Thymus (tissue), 11 donors: ENCODE data around the gene NOBOX. TPM values are rescaled to one million over a fixed set of nuclear protein-coding genes. Genes with fewer than 3 reads are reported as not detected.

Source experiments
- DNase-seq, 9 donors: peaks; one replicate each; pipeline ENCODE4 v3.0.0-alpha.2; 2013; ENCODE audit warnings: low spot score in 9 of 9, low read depth in 6 of 9, missing footprints in 1 of 9
- H3K27ac ChIP-seq, 2 donors: one replicate each; pipeline ENCODE4 v1.5.1; 2013; ENCODE audit warnings: control low read depth in 1 of 2, low read depth in 1 of 2, low read length in 1 of 2, mild to moderate bottlenecking in 1 of 2, moderate library complexity in 1 of 2
- H3K27me3 ChIP-seq, 2 donors: one replicate each; pipeline ENCODE4 v1.5.1; 2013; ENCODE audit warnings: low read length in 1 of 2; ENCODE audit not compliant: control insufficient read depth in 2 of 2, insufficient read depth in 1 of 2
- H3K36me3 ChIP-seq, 2 donors: one replicate each; pipeline ENCODE4 v1.5.1; 2013; ENCODE audit warnings: low read length in 1 of 2, mild to moderate bottlenecking in 1 of 2, moderate library complexity in 1 of 2; ENCODE audit not compliant: control insufficient read depth in 2 of 2, insufficient read depth in 2 of 2
- H3K4me1 ChIP-seq, 2 donors: one replicate each; pipeline ENCODE4 v1.5.1; 2013; ENCODE audit warnings: low read length in 2 of 2; ENCODE audit not compliant: control insufficient read depth in 2 of 2, insufficient read depth in 2 of 2
- H3K4me3 ChIP-seq, 2 donors: one replicate each; pipeline ENCODE4 v1.5.1; 2013; ENCODE audit warnings: low read length in 2 of 2, control low read depth in 1 of 2, mild to moderate bottlenecking in 1 of 2
- H3K9me3 ChIP-seq, 2 donors: one replicate each; pipeline ENCODE4 v1.5.1; 2013; ENCODE audit warnings: low read length in 1 of 2, mild to moderate bottlenecking in 1 of 2; ENCODE audit not compliant: control insufficient read depth in 2 of 2, insufficient read depth in 1 of 2
- WGBS: extraction: QIAGEN DNeasy Blood & Tissue Kit; methylation state at CpG from one replicate; pipeline ENCODE4 v1.1.7; 2013; 5-methylcytosine and 5-hydroxymethylcytosine counted together
- polyA plus RNA-seq: library from polyadenylated mRNA; stranded (reverse); fragments of 200-250 nt; gene quantifications from one replicate; pipeline ENCODE4 v1.2.3, GENCODE V29; 2013
- total RNA-seq: library from RNA; stranded (reverse); fragments of 120-200 nt; gene quantifications from one replicate; pipeline ENCODE4 v1.2.4, GENCODE V29; 2013
- donor health status: healthy.

The NOBOX gene
- total and polyA plus RNA-seq, 2 donors = not detected

GRCh38 chr7:144399946-144400345, 3.5 kb downstream of the NOBOX start:
- 97% methylated on average over 11 of the region's 11 CpGs for WGBS
- Histone ChIP-seq H3K4me3 (no peak overlapping the region), H3K9me3 (no peaks in the 10 kb centered on the region), H3K27me3 (no peaks in the 10 kb centered on the region), H3K27ac (no peak overlapping the region), H3K4me1 (no peaks in the 10 kb centered on the region), H3K36me3 (no peaks in the 10 kb centered on the region)
- no peak for DNase-seq

DNA sequence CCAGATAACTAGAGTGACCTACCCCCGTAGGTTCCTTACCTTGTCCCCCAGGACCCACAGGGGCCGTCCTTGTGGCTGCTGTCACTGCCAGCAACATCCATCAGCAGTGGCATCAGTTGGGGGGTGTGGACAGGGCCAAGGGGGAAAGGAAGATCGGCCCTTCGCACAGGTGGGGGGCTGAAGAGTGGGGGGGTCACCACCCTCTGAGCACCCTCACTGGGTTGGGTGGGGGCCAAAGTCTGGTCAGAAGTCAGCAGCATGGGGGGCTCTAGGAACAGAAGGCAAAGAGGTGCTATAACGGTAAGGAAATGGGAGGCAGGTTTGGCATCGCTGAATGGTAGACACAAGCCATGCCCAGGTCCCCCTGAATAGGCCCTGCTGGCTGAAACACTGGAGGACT, 4.6 kb downstream of the NOBOX start:
- 97% methylated on average over 6 of the region's 6 CpGs for WGBS
- H3K27me3 ChIP-seq = no peaks in the 10 kb centered on the region
- no peak for DNase-seq
- H3K36me3 ChIP-seq = no peaks in the 10 kb centered on the region
- H3K27ac ChIP-seq = no peak overlapping the region
- H3K9me3 ChIP-seq = no peaks in the 10 kb centered on the region
- H3K4me1 ChIP-seq = no peaks in the 10 kb centered on the region
- no peak overlapping the region for H3K4me3 ChIP-seq

- H3K27ac ChIP-seq = no peak overlapping the region
- no peak for DNase-seq
- H3K9me3 ChIP-seq = no peaks in the 10 kb centered on the region
- H3K36me3 ChIP-seq = no peaks in the 10 kb centered on the region
- no peak overlapping the region for H3K4me3 ChIP-seq
- H3K4me1 ChIP-seq = no peaks in the 10 kb centered on the region
- 86% methylated on average over 9 of the region's 9 CpGs for WGBS
- no peaks in the 10 kb centered on the region for H3K27me3 ChIP-seq
These were observed 5.2 kb downstream of the NOBOX start for GRCh38 chr7:144398291-144398690.

DNA sequence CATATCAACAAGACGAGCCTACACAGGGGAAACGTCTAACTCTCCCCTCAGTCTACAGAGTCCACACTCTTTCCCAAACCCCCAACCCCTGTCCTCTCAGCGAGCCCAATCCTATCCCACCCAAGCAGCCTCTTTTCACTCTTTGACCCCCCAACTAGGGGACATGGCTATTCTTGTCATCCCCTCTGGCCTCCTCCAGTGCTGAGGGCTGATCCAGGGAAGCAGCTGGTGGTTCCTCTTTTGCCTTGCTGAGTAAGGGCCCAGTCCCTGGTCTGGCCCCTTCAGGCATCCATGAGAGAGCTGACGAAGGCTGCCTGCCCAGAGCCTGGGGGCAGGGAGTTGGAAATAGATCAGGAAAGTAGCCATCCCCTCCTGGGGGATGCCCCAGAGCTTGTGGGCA, 6.4 kb downstream of the NOBOX start:
- no peaks in the 10 kb centered on the region for H3K9me3 ChIP-seq
- no peak for DNase-seq
- 66% methylated on average over 4 of the region's 4 CpGs for WGBS
- no peaks in the 10 kb centered on the region for H3K4me1 ChIP-seq
- H3K4me3 ChIP-seq = no peak overlapping the region
- H3K36me3 ChIP-seq = no peaks in the 10 kb centered on the region
- no peaks in the 10 kb centered on the region for H3K27me3 ChIP-seq
- no peak overlapping the region for H3K27ac ChIP-seq

GRCh38 chr7:144391823-144392255, 11.7 kb downstream of the NOBOX start:
- Histone ChIP-seq H3K27me3 (no peaks in the 10 kb centered on the region), H3K36me3 (no peaks in the 10 kb centered on the region), H3K4me3 (no peak overlapping the region), H3K27ac (no peak overlapping the region), H3K9me3 (no peaks in the 10 kb centered on the region), H3K4me1 (no peaks in the 10 kb centered on the region)
- peak; percentile 3 to 69 (median 32) for DNase-seq
- WGBS = 14% methylated on average over 8 of the region's 8 CpGs

DNA sequence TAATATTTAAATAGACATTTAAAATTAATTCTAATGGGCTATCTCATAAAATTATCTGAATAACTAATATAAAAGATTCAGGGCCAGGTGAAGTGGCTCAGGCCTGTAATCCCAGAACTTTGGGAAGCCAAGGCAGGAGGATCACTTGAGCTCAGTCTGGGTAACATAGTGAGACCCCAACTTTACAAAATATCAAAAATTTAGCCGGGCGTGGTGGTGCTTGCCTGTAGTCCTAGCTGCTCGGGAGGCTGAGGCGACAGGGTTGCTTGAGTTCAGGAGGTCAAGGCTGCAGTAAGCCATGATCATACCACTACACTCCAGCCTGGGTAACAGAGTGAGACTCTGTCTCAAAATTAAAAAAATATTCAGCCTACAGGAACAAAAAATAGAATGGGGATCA, 12.5 kb downstream of the NOBOX start:
- DNase-seq = no peak
- no peaks in the 10 kb centered on the region for H3K27me3 ChIP-seq
- no peaks in the 10 kb centered on the region for H3K9me3 ChIP-seq
- no peak overlapping the region for H3K27ac ChIP-seq
- no peaks in the 10 kb centered on the region for H3K36me3 ChIP-seq
- WGBS = 98% methylated on average over 4 of the region's 4 CpGs
- no peak overlapping the region for H3K4me3 ChIP-seq
- H3K4me1 ChIP-seq = no peaks in the 10 kb centered on the region

DNA sequence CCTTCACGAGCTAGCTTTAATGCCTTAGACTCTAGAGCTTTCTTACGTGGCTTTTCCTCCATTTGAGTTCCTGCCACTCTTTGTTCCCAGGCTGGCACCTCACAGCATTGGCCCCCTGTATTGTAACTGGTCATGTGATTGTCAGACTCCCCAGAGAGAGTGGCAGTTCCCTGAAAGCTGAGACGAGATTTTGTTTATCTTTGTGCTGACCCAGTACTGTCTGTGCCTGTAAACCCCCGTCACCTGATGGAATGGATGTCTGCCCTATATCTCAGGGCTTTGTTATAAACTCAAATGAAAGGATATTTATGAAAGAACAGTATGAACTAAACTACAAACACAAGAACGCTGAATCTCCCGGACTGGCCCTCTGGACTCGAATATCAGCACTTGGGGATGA, 13.0 kb downstream of the NOBOX start:
- 89% methylated on average over 7 of the region's 7 CpGs for WGBS
- H3K4me3 ChIP-seq = no peak overlapping the region
- H3K27me3 ChIP-seq = no peaks in the 10 kb centered on the region
- H3K4me1 ChIP-seq = no peaks in the 10 kb centered on the region
- H3K27ac ChIP-seq = no peak overlapping the region
- no peaks in the 10 kb centered on the region for H3K9me3 ChIP-seq
- no peaks in the 10 kb centered on the region for H3K36me3 ChIP-seq
- no peak for DNase-seq

GRCh38 chr7:144388950-144389349, 14.5 kb downstream of the NOBOX start:
- no peaks in the 10 kb centered on the region for H3K4me1 ChIP-seq
- H3K4me3 ChIP-seq = no peak overlapping the region
- no peaks in the 10 kb centered on the region for H3K36me3 ChIP-seq
- WGBS = 96% methylated on average over 5 of the region's 5 CpGs
- no peak overlapping the region for H3K27ac ChIP-seq
- no peaks in the 10 kb centered on the region for H3K27me3 ChIP-seq
- no peaks in the 10 kb centered on the region for H3K9me3 ChIP-seq
- DNase-seq = no peak

DNA sequence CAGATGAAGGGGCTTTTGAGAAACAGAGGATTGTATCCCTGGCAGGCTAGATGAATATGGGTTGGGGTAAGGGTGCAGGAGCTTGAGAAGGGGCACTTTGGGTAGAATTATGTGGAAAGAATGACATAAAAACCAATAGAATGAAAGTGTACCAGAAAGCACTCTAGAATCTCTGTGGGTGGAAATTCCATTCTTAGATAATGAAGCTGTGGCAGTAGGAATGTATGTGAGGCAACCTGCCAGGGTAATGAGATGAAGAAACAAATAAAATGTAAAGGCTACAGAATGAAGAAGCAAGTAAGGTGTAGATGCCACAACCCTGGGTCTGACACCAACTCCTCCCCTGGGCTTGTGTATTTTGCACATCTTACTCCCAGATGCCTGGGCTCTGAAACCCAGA, 16.8 kb downstream of the NOBOX start:
- no peak for DNase-seq
- no peaks in the 10 kb centered on the region for H3K4me1 ChIP-seq
- H3K36me3 ChIP-seq = no peaks in the 10 kb centered on the region
- no peak overlapping the region for H3K27ac ChIP-seq
- H3K9me3 ChIP-seq = no peaks in the 10 kb centered on the region
- H3K27me3 ChIP-seq = no peaks in the 10 kb centered on the region
- H3K4me3 ChIP-seq = no peak overlapping the region
